DND-41 (cell line): ENCODE measurements around the gene ZDHHC12.

ENCODE experiments used
- CTCF ChIP-seq: IDR thresholded peaks from 2 replicates; pipeline ENCODE4 v1.5.1; 2012; ENCODE audit warnings: borderline replicate concordance, low read length, moderate library complexity, mild to moderate bottlenecking; ENCODE audit not compliant: poor library complexity, severe bottlenecking; ENCODE audit errors: extremely low read depth
- EZH2 ChIP-seq: IDR thresholded peaks from 3 replicates; pipeline ENCODE4 v1.6.1; 2012; ENCODE audit warnings: borderline replicate concordance, low read depth, mild to moderate bottlenecking, moderate library complexity, low read length, inconsistent platforms; ENCODE audit not compliant: severe bottlenecking

- TF ChIP-seq CTCF (no peak), EZH2 (no peak)
Measured at GRCh38 chr9:128765499-128765898, 41.6 kb upstream of the ZDHHC12 start.
